ELR (cell line): ENCODE measurements around the gene PRSS16.
"Not testable (repeated sequence)": the region's sequence is repeated elsewhere in the genome, so short reads cannot be mapped to it uniquely, and the experiment has no call there.

ENCODE experiments used
- DNase-seq: peaks from one replicate; pipeline ENCODE4 v3.0.0-alpha.2; 2015; ENCODE audit warnings: low read depth

The PRSS16 gene

DNA sequence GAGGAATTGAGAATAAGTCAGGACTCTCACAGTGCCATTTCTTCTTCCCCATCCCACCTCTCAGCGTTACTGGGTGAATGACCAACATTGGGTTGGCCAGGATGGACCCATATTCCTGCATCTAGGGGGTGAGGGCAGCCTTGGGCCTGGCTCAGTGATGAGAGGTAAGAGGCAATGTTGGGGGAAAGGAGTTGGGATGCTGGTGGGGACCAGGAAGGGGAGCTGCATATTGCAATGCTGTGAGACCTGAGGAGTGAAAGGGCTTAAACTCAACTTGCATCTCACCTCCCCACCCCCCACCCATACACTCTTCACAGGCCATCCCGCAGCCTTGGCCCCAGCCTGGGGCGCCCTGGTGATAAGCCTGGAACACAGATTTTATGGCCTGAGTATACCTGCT is 1.3 kb downstream of the PRSS16 start:
- no peak for DNase-seq

DNA sequence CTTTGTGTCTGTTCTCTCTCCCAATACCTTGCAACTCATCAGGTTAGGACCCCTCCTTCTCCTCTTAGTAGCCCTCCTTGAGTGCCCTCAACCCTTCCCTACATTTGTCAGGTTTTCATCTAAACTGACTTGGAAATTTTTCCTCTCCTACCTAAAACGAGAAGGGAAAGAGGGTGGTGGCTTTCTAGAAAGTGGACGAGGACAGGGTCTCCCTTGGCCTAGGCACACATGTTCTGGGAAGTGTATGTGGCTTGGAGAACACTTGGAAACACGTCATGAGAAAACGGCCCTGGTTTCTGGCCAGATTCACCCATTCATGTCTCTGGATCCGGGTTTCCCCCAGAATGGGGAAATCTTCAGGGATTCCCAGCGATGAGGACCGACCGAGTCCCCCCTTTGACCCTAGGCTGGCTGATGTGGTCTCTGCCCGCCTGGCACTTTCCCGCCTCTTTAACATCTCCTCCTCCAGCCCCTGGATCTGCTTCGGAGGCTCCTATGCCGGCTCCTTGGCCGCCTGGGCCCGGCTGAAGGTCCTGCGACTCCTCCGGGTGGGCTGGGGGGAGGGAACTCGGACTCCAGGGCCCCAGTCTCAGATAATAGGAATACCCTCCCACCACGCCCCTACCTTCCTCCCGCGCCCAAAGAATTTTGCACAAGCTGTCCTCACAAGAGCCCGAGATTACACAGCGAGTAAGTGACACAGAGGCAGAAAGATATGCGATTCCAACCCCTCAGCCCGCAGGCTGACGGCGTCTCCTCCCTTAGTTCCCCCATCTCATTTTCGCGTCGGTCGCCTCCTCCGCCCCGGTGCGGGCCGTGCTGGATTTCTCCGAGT is 3.0 kb downstream of the PRSS16 start:
- DNase-seq: no peak

DNA sequence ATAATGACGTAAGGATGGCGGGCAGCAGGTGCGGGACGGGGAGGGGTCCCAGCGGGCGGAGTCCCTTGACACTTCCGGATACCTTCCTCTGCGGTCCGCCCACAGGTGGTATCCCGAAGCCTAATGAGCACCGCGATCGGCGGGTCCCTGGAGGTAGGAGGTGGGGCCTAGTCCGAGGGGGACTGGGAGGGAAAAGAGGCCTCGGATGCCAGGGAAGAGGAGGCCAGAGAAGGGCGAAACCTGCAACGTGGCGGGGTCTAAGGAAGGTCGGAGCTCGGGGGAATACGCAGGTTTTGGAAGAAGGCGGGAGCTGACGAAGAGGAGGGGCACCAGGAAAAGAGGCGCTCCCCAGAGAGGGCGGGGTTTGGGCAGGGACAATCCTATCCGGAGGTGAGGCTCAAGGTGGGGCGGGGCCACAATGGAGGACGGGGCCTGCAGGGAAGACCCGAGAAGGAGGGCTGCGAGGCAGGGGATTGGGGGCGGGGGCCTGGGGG is 3.7 kb downstream of the PRSS16 start:
- DNase-seq: peak; percentile 57

DNA sequence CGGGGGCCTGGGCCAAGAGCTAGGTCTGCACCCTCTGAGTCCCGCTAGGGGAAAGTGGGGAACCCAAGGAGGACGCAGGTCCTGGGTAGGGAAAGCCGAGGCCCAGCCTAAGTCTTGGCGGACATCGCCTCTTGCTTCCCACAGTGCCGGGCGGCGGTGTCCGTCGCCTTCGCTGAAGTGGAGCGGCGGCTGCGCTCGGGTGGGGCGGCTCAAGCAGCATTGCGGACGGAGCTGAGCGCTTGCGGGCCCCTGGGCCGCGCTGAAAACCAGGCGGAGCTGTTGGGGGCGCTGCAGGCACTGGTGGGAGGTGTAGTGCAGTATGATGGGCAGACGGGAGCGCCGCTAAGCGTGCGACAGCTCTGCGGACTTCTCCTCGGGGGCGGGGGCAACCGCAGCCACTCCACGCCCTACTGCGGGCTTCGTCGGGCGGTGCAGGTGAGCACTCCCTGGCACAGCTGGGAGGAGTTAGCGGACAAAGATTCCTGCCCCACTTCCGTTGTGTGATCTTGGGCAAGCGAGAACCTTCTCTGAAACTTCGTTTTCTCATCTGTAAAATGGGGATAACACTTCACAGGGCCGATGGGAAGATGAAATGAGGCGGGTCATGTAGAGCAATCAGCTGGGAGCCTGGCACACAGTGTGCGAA is 4.2 kb downstream of the PRSS16 start:
- DNase-seq: peak; percentile 52

DNA sequence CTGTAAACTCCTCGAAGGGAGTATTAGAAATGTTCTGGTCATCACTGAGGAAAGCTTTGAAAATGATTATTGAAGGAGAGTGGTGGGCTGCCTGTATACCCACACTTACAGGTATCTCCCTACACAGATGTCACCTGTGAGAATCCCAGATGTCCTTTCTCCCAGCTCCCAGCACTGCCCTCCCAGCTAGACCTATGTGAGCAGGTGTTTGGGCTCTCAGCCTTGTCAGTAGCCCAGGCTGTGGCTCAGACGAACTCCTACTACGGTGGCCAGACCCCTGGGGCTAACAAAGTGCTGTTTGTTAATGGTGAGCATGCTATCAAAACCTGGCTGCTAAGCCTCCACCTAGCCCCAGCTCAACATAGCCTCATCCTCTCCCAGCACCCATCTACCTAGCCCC is 7.1 kb downstream of the PRSS16 start:
- DNase-seq: no peak

DNA sequence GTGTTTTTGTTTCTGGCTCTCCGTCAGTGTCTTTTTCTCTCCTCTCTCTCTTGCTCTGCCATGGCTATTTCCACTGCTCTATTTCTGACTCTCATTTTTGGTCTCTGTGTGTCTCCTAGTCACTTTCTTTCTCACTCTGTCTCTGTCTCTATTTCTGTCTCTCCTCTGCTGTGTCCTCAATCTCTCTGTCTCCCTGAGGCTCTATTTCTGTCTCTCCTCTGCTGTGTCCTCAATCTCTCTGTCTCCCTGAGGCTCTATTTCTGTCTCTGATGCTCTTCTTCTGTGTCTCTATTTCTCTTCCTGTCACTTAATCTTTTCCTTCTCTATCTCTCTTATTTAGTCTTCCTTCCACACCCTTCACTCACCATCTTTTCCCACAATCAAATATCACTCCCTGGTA is 8.4 kb downstream of the PRSS16 start:
- no peak for DNase-seq

DNA sequence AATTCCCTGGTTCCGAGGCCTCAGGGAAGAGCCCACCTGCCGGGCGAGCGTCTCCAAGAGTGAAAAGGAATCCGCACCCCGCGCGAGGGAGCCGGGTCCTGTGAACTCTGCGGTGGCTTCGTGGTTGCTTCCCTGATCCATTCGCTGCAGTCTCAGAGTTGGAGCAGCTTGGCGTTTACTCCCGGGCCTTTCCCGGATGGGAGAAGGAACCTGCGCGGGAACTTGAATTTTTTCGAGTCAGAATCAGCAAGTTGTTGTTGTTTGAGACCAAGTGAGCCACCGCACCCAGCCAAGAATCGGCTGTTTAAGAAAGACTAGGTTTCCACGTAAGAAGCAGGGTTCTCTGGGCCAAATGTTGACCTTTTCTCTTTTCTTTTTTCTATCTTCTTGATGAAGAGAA is 12.9 kb downstream of the PRSS16 start:
- DNase-seq: no peak

DNA sequence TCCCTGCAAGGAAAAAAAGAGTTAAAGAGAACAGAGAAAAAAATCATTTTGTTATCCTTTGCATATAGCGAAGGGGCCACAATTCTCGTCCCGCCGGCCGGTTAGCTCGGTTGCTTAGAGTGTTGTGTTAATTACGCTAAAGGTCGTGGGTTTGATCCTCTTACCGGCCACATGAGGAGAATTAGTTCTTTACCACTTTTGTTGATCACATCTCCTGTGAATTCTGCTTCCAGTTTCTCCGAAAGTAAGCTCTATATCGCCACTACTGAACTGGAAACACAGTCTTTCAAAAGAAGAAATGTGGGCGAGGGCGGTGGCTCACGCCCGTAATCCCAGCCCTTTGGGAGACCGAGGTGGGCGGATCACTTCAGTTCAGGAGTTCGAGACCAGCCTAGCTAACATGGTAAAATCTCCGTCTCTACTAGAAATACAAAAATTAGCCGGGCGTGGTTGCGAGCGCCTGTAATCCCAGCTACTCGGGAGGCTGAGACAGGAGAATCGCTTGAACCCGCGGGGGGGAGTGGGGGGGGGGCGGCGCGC is 13.4 kb downstream of the PRSS16 start:
- DNase-seq: no peak

DNA sequence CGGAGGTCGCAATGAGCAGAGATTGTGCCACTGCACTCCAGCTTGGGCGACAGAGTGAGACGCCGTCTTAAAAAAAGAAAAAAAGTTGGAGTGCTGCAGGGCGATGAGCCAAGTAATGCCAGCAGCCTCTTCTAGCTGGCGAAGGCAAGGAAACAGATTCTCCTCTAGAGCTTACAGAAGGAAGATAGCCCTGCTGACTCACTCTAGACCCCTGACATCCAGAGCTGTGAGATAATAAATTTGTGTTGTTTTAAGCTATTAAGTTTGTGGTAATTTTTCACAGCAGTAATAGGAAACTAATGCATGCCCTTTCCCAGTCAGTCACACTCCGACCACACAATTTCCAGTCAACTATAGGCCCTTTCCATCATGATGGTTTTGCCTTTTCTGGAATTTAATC is 16.4 kb downstream of the PRSS16 start:
- DNase-seq: no peak

DNA sequence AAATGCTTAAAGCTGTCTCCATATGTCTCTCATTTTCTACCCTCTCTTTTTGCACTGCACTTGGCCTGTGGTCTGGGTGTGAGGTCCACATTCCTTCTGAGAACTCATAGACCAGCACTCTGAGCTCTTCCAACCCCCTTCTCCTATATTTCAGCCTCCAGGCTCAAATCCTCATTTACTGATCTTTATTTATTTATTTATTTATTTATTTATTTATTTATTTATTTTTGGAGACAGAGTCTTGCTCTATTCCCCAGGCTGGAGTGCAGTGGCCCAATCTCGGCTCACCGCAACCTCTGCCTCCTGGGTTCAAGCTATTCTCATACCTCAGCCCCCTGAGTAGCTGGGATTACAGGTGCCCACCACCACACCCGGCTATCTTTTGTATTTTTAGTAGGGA is 19.5 kb downstream of the PRSS16 start:
- DNase-seq: not testable (repeated sequence)

DNA sequence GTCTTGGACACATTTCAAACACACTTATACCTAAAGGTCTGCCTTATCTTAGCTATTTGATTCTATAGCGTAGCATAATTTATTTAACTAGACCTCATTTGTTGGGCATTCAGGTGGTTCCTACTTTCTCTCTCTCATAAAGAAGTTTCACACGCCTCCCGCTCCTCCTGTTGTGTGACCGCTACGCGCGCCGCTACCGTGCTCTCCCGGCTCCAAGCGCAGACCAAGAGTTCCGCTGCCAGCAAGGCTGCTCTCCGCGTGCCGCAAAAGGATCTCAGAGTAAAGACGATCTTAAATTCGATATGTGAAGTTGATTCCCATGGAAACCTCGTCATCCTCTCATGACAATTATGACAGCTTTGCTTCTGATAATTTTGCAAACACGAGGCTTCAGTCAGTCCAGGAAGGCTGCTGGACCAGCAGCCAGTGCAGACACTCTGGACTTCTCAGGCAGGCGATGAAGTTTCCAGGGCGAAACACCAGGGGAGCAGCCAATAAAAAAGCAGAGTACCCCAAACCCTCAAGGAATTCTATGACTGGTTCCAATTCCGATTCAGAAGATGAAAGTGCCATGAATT is 20.4 kb downstream of the PRSS16 start:
- DNase-seq: no peak

DNA sequence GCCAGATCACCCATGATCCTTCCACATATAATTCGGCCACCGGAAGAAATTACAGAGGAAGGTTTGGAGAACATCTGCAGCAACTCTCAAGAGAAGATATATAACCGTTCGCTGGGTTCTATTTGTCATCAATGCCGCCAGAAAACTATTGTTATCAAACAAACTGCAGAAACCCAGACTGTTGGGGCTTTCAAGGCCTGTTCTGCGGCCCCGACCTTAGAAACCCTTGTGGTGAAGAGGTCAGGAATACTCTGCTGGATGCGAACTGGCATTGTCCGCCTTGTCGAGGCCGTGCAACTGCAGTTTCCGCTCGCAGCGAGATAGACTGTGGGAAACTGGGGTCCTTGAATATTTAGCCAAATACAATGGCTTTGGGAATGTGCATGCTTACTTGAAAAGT is 21.3 kb downstream of the PRSS16 start:
- DNase-seq: no peak

DNA sequence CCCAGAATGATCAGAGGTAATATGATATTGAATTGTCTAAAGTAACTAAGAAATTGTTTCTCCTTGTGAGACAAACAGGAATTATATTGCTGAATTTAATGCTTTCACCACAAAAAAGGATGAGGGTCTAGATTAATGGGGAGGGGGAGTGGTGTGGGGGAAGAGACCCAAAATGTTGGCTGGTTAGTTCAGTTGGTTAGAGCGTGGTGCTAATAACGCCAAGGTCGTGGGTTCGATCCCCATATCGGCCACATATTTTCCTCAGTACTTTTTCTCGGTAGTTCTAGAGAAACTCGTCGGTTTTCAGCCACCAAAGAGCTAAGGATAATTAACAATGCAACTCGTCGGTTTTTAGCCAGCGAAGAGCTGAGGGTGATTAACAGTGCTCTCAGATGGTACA is 26.3 kb downstream of the PRSS16 start:
- no peak for DNase-seq

DNA sequence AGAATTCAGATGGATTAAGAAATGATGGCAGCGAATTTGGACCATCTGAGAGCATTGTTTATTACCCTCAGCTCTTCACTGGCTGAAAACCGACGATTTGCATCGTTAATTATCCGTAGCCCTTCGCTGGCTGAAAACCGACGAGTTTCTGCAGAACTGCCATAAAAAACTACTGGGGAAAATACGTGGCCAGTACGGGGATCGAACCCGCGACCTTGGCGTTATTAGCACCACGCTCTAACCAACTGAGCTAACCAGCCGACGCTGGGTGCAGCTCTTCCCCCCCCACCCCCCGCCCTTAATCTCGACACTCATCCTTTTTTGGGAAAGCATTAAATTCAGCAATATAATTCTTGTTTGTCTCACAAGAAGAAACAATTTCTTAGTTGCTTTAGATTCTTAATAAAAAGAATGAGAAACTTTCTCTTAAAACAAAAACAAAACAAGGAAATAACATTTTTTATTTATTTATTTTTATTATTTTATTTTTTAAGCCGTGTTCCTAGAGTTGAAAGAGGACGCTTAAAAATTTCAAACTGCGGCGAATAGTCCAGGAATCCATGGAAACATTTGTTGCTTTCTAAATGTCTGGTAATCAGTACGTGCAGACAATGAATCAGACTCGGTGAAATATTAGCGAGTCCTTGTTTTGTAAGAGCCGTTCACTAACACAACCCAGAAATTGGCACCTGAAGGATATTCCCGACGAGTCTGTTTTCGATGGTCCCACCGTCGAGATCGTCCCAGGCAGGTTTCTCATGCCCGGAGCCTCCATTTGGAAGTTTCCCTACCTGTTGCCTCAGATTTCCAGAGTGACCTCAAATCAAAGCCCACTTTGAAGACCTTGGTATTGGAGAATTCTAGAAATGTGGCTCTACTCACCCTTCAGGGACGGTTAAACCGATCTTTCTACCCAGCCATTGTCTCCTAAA is 27.8 kb downstream of the PRSS16 start:
- peak; percentile 63 for DNase-seq

DNA sequence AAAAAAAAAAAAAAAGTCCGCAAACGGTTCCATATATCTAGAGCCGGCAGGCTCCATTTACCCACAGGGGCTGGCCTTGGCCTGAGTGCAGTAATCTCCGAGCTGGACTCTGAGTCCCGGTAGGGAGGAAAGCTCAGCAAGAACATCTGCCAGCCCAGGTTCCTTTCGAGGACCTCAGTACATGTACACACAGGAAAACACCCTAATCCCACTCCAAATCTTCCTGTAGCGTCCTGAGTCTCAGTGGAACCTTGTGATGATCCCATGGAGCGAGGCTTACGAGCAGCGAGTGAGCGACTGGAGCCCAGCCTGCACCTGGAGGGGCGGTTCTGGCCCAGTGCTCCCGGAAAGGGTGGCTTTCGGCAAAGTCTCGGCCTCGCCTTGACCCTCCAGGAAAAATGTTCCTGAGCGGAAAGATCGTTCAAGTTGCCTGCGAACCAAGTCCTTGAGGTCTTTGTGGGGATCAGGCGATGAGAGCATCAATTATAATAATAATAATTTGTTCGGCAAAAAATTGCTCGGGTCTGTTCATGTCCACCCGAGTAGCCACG is 32.1 kb downstream of the PRSS16 start:
- peak; percentile 32 for DNase-seq

DNA sequence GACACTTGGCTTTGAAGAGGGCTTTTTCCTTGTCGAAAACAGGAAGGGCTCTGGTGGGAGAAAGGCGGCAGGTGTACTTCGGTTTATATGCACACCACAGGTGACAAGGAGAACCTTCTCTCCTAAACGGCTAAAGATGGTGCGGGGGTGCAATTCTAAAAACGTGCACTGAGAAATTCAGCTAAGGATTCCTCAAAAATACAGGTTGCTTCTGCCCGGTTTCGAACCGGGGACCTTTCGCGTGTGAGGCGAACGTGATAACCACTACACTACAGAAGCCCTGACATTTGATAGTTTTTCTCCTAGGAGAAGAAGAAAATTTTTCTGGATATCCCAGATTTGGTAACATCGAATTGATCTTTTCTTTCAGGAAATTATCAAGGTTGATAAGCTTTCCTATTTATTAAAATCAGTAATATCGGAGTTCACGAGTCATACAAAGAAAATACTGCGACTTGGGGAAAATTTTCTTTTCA is 32.6 kb downstream of the PRSS16 start:
- peak; percentile 76 for DNase-seq

DNA sequence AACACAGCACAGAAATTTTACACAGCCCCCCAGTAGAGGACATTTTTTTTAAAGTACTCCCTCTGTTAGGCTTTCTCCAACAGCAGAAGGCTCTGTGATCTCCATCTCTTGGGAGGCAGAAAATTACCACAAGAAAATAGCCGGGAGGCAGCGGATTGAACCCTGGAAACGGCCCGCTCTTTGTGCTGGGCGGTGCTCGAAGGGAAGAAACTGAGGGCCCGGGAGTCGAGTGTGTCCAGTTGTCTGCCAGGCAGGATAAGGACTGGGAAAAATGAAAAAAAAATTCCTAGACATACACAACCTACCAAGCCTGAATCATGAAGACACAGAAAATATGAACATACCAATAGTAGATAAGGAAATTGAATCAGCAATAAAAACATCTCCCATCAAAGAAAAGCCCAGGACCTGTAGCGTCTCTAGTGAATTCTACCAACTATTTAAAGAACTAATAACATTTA is 33.1 kb downstream of the PRSS16 start:
- peak; percentile 68 for DNase-seq

DNA sequence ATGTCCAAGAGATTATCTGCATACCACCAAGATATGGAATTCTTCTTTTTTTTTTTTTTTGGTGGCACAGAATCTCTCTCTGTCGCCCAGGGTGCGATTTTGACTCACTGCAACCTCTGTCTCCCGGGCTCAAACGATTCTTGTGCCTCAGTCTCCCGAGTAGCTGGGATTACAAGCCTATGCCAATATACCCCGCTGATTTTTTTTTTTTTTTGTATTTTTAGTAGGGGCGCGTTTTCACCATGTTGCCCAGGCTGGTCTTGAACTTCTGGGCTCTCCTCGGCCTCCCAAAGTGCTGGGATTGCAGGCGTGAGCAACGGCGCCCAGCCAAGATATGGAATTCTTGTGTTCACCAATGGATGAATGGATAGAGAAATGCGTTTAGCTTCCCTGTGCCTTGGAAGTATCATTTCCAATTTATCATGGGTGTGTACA is 33.6 kb downstream of the PRSS16 start:
- peak; percentile 55 for DNase-seq

DNA sequence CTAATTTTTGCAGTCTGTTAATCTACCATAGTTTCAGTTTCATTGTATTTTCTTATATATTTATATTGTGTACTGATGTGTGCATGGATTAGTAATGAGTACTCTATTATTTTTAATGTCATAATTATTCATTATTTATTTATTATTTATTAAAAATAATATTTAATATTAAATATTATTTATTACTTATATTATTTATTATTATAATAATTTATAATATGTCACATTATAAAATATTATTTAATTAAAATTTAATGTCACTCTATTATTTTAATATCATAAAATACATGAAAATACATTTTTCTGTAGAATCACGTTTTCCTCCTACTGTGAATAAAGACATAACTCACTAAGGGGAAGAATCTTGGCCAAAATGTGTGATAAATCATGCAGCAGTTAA is 34.1 kb downstream of the PRSS16 start:
- DNase-seq: no peak

DNA sequence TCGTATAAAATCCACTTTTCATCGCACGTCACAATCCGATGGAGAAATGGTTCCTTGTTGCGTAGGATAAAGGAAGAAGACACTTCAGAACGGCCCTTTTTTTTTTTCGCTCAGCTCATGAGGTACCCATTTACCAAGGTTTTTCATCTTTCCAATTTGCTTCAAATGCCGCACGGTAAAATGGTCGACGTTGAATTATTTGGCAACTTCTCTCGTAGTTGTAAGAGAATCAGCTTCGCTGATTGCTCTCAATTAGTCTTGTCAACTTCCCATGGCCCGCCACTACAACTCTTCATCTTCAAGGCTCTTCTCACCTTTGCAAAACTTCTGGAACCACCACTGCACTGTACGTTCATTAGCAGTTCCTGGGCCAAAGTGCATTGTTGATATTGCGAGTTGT is 35.8 kb downstream of the PRSS16 start:
- no peak for DNase-seq

DNA sequence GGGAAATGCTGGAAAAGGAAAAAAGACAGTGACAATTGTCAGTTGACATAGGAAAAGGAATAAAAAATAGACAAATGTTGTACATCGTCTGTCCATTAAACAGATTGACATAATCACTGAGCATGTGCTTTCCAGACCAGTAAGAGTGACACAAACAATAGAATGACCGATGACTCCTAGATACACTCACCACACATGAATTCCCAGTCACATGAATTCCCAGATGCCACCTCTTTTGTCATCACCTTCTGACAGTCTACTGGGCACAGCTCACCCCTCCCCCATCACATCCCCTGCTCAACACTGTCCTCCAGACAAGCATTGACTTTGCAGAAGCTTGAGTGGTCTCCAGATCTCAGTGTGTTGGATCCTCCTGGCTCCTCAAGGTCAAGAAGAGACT is 38.6 kb downstream of the PRSS16 start:
- peak; percentile 31 for DNase-seq
